Progenitor cell of endocrine pancreas (in vitro differentiated cells): ENCODE results near the gene FNDC5. TPM values are rescaled to one million over a fixed set of nuclear protein-coding genes. Genes with fewer than 3 reads are reported as not detected.
"Not testable (repeated sequence)": the region's sequence is repeated elsewhere in the genome, so short reads cannot be mapped to it uniquely, and the experiment has no call there.

Experiments
- DNase-seq: peaks from one replicate; pipeline ENCODE4 v3.0.0; 2021; ENCODE audit warnings: low spot score; ENCODE audit not compliant: unreplicated experiment
- H3K27ac Mint-ChIP-seq: 2 replicates; pipeline ENCODE4 v1.8.0; 2021; ENCODE audit warnings: mild to moderate bottlenecking, moderate library complexity, mixed read lengths
- H3K27me3 Mint-ChIP-seq: 2 replicates; pipeline ENCODE4 v1.8.0; 2021; ENCODE audit warnings: mixed read lengths
- H3K36me3 Mint-ChIP-seq: 2 replicates; pipeline ENCODE4 v1.8.0; 2022; ENCODE audit warnings: mixed read lengths; ENCODE audit not compliant: insufficient read depth
- H3K4me1 Mint-ChIP-seq: 2 replicates; pipeline ENCODE4 v1.8.0; 2021; ENCODE audit warnings: low read depth, mixed read lengths
- H3K4me3 Mint-ChIP-seq: 2 replicates; pipeline ENCODE4 v1.8.0; 2021; ENCODE audit warnings: low read depth, mild to moderate bottlenecking, moderate library complexity, mixed read lengths
- H3K9me3 Mint-ChIP-seq: 2 replicates; pipeline ENCODE4 v1.8.0; 2021; ENCODE audit warnings: low read depth, mixed read lengths
- total RNA-seq: library from RNA; stranded (reverse); gene quantifications from 2 replicates; pipeline ENCODE4 v1.2.1, GENCODE V29; 2021
- TF ChIP-seq, protein P1 (sequence below): fragments of 200-600 bp; sonication (generic); IDR thresholded peaks from one replicate; pipeline ENCODE4 v1.5.0; 2021; ENCODE audit warnings: antibody characterized with exemption, mild to moderate bottlenecking; ENCODE audit not compliant: unreplicated experiment

The FNDC5 gene
- total RNA-seq, 1 donor from 2014 or later: 6.3 TPM

DNA sequence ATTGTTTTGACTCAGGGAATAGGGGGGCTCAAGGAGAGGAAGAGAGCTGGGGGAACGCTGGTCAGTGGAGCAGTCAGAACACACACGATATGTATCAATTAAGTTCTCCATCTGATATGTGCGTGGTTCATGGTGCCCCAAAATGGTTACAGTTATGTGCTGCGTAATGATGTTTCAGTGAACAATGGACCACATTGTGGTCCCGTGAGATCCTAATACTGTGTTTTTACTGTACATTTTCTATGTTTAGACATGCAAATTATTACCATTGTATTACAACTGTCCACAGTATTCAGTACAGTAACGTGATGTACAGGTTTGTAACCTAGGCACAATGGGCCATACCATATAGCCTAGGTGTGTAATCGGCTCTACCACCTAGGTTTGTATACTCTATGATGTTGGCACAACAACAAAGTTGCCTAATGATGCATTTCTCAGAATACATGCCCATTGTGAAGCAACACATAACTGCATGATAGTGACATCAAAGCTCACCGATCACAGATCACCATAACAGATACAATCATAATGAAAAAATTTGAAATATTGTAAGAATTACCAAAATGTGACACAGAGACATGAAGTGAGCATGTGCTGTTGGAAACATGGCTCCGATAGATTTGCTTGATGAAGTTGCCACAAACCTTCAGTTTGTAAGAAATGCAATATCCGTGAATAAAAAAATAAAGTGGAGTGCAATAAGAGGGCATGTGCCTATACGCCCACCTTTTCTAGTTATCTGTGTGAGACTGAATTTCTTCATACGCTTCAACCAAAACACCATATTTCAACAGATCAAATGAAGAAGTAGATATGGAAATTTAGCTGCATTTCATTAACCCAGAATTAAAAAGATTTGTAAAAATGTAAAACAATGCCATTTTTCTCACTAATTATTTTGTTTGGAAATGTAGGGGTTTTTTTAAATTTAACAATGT lies 45.3 kb upstream of the FNDC5 start:
- Mint-ChIP-seq H3K36me3 (no peaks in the 10 kb centered on the region), H3K27ac (no peak overlapping the region), H3K4me1 (no peaks in the 10 kb centered on the region), H3K27me3 (peaks cover 6% of the 10 kb centered on the region), H3K9me3 (no peaks in the 10 kb centered on the region), H3K4me3 (no peak overlapping the region)
- TF ChIP-seq, protein P1, sequence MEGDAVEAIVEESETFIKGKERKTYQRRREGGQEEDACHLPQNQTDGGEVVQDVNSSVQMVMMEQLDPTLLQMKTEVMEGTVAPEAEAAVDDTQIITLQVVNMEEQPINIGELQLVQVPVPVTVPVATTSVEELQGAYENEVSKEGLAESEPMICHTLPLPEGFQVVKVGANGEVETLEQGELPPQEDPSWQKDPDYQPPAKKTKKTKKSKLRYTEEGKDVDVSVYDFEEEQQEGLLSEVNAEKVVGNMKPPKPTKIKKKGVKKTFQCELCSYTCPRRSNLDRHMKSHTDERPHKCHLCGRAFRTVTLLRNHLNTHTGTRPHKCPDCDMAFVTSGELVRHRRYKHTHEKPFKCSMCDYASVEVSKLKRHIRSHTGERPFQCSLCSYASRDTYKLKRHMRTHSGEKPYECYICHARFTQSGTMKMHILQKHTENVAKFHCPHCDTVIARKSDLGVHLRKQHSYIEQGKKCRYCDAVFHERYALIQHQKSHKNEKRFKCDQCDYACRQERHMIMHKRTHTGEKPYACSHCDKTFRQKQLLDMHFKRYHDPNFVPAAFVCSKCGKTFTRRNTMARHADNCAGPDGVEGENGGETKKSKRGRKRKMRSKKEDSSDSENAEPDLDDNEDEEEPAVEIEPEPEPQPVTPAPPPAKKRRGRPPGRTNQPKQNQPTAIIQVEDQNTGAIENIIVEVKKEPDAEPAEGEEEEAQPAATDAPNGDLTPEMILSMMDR: no peak
- DNase-seq: no peak

DNA sequence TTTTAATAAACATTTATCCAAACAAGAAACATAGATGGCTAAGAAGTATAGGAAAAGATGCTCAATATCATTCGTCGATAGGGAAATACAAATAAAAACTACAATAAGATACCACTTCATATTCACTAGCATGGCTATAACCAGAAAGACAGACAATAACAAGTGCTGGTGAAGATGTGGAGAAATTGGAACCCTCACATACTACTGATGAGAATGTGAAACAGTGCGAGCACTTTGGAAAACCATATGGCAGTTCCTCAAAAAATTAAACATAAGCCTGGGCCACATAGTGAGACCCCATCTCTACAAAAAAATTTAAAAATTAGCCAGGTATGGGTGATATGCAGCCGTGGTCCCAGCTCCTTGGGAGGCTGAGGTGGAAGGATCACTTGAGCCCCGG lies 39.6 kb upstream of the FNDC5 start:
- no peak overlapping the region for H3K4me3 Mint-ChIP-seq
- peaks cover 3% of the 10 kb centered on the region for H3K9me3 Mint-ChIP-seq
- no peaks in the 10 kb centered on the region for H3K27me3 Mint-ChIP-seq
- no peaks in the 10 kb centered on the region for H3K4me1 Mint-ChIP-seq
- DNase-seq: no peak
- H3K36me3 Mint-ChIP-seq: no peaks in the 10 kb centered on the region
- TF ChIP-seq, protein P1: no peak
- H3K27ac Mint-ChIP-seq: no peak overlapping the region

DNA sequence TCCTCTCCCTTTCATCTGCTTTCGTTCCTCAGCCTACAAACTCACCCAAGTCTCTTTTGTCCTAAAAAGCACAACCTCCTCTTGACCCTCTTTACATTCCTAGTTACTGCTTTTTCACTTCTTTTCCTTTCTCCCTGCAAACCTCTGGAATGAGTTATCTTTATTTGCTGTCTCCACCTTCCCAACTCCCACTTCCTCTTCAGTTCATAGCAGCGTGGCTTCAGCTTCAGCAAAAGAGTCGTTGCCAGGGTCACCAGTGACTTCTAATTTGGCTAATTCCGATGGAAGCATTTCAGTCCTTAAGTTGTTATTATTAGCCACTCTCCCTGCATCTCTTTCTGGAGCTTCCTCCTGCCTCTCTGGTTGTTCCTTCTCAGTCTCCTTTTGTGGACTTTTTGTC lies 36.7 kb upstream of the FNDC5 start:
- Mint-ChIP-seq H3K9me3 (peaks cover 3% of the 10 kb centered on the region), H3K4me3 (no peak overlapping the region), H3K4me1 (no peaks in the 10 kb centered on the region), H3K27me3 (peaks cover 9% of the 10 kb centered on the region), H3K36me3 (no peaks in the 10 kb centered on the region), H3K27ac (no peak overlapping the region)
- no peak for DNase-seq
- TF ChIP-seq, protein P1: no peak

DNA sequence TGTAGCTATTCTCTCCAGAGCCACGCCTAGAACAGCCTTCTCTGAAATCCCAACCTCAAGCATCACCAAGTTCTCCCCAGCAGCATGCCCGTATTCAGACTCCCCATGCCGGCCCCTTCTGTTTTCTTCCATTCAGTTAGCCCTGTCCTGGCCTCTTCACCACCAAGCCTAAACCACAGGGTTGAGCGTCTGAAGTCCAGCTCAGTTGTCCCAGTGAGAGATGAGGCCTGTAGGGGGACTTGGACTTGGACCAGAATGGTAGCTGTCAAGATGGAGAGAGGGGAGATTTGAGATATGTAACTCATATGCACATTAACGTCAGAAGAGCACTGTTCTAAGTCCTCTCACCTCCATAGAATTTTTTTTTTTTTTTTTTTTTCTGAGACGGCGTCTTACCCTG lies 35.9 kb upstream of the FNDC5 start:
- Mint-ChIP-seq H3K27ac (no peak overlapping the region), H3K4me3 (no peak overlapping the region), H3K27me3 (peaks cover 14% of the 10 kb centered on the region), H3K4me1 (no peaks in the 10 kb centered on the region), H3K36me3 (no peaks in the 10 kb centered on the region), H3K9me3 (peaks cover 3% of the 10 kb centered on the region)
- TF ChIP-seq, protein P1: no peak
- no peak for DNase-seq

DNA sequence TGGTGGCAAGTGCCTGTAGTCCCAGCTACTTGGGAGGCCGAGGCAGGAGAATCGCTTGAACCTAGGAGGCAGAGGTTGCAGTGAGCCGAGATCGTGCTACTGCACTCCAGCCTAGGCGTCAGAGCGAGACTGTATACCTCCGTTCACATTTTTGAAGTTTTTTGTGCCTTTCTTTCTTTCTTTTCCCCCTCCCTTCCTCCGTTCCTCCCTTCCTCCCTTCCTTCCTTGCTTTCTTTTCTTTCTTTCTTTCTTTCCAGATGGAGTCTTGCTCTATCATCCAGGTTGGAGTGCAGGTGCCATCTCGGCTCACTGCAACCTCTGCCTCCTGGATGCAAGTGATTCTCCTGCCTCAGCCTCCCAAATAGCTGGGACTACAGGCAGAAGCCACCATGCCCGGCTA lies 34.9 kb upstream of the FNDC5 start:
- H3K36me3 Mint-ChIP-seq, H3K27ac Mint-ChIP-seq: not testable (repeated sequence)
- H3K27me3 Mint-ChIP-seq: peaks cover 18% of the 10 kb centered on the region

DNA sequence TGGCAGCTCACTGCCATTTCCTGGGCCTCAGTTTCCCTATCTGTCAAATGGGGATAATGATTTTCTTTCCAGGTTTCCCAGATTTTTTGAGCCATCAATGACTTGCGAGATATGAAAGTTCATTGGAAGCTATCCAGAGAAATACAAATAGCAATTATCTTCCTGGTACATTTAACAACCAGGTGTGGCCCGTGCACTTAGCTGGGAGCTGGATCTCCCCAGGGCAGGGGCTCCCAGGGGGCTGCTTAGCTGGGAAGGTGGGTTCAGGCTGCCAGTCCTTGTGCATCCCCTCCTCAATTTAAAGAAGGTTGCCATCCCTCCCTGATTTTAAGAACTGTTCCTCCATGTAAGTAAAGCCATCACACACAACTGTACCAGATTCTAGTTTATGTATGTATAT lies 34.1 kb upstream of the FNDC5 start:
- no peak overlapping the region for H3K27ac Mint-ChIP-seq
- H3K4me3 Mint-ChIP-seq: no peak overlapping the region
- H3K9me3 Mint-ChIP-seq: no peaks in the 10 kb centered on the region
- peaks cover 24% of the 10 kb centered on the region for H3K27me3 Mint-ChIP-seq
- TF ChIP-seq, protein P1: no peak
- H3K4me1 Mint-ChIP-seq: no peaks in the 10 kb centered on the region
- H3K36me3 Mint-ChIP-seq: no peaks in the 10 kb centered on the region
- DNase-seq: no peak

More for the DNA sequence above, 34.9 kb upstream of the FNDC5 start:
- not testable (repeated sequence) for H3K4me3 Mint-ChIP-seq, H3K4me1 Mint-ChIP-seq, DNase-seq, H3K9me3 Mint-ChIP-seq
